ENCODE results near the gene XPNPEP3.

XPNPEP3 gene

DNA sequence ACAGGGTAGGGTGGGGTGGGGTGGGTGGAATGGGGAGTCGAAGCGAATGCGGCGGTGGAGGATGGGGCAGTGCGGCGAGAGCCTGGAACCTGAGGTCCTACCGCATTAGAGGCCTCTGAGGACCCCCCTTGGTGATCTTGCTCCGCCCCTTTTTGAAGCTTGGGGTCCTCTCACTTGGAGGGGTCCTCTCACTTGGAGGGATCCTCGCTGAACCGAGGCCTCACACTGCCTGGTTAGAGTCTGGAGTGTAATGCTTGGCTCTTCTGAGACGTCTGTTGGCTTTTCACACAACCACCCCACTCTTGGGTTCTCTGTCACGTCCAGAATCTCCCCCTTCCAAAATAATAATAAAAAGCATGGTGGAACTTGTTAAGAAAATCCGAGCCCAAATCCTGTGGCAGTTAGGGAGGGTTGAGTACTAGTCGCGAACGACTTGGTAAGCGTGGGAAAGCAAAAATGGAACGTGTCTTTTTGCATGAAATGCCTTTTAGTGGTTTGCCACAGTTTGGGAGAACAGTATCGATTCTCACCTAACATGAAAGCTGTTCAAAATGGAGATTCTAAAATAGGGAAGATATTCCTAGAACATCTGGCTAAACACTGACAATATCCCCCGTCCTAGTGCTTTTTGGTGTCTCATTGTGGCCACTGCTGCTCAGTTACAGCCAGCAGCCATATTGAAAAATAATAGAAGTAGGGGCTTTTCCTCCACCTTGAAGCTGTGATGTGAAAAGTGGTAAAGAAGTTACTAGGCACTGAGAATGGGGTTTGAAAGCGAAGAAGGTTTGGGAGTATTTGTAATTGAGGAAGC lies 95.1 kb downstream of the XPNPEP3 start:
- peak; percentile 41 for DNase-seq

DNA sequence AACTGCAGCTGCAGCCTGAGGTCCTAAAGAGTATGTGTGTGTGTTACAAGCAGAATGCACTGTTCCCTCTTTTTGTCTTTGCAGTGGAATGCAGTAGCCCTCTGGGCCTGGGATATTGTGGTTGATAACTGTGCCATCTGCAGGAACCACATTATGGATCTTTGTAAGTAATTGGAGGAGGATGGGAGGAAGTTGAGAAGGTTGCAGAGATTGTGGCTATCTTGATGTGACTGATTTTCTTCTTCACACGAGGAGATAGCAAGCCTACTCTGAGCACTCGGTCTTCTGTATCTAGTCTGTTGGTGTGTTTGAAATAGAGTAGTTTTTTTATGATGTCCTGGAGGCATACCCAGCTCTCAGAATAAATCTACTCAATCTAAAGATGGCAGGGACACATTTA lies 96.5 kb downstream of the XPNPEP3 start:
- DNase-seq: no peak

DNA sequence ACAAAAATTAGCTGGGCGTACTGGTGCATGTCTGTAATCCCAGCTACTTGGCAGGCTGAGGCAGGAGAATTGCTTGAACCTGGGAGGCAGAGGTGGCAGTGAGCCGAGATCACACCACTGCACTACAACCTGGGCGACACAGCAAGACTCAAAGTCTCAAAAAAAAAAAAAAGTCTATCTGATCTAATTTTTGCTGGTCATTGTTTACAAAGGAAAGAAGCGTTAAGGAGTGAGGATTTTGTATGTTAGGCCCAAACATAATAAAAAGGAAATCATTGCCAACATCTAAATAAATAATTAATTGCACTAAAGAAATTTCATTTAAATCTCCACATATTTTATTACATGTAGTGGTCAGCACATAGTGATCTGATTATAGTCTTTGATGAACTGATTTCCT lies 97.2 kb downstream of the XPNPEP3 start:
- DNase-seq: no peak

DNA sequence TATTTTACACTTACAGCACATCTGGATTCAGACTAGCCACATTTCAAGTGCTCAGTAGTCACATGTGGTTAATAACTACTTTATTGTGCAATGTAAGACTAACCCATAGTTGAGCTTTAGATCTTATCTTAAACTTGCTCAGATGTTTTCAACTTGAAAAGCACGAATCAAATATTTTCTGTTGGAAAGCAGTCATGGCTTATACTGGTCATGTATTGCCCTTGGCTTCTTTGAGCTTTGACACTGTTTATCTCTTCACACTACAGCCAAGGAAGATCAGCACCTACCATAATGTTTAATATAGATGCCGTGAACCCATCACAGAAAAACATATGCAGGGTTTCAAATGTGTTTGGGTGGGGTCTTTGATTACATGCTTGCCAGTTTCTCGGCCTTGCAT lies 98.6 kb downstream of the XPNPEP3 start:
- DNase-seq: no peak

DNA sequence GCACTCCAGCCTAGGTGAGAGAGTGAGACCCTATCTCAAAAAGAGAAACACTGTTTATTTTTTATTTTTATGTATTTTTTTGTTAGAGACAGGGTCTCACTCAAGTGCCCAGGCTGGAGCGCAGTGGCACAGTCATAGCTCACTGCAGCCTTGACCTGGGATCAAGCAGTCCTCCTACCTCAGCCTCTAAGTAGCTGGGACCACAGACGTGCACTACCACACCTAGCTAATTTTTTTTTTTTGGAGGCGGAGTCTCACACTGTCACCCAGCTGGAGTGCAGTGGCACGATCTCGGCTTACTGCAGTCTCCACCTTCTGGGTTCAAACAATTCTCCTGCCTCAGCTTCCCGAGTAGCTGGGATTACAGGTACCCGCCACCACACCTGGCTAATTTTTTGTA lies 100.7 kb downstream of the XPNPEP3 start:
- no peak for DNase-seq

DNA sequence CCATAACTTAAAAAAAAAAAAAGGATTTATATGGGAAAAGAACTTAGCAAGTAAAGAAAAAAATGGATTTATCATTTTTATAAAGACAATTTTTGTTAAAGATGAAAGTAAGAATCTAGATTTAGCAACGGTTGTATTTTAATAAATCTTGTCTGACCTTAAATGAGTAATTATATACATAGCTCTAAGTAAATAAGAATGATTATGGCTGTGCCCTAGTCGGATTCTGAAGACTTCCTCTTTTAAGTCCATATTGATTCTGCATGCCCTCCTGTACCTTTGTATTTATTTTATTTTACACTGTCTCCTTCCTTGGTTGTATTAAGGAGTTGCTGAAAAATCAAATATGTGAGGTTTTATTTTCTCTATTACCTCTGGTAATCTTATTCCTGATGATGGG lies 101.4 kb downstream of the XPNPEP3 start:
- DNase-seq: no peak

DNA sequence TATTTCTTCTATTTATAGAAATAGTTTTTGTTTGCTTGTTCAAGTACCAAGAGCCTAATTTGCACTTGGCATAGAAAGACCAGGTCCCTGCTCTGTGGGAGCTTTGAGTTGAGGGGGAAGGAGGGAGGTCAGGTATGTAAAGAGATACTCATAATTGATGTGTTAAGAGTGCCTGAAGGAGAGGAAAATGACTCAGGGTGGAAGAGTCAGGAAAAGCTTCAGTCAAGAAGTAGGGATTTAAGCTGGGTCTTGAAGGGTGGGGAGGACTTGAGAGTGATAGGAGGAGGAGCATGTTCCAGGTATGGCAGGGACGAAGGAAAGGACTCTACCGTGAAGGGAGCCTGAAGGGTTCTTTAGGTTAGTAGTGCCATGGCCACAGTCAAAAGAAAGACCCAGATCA lies 103.2 kb downstream of the XPNPEP3 start:
- DNase-seq: no peak

DNA sequence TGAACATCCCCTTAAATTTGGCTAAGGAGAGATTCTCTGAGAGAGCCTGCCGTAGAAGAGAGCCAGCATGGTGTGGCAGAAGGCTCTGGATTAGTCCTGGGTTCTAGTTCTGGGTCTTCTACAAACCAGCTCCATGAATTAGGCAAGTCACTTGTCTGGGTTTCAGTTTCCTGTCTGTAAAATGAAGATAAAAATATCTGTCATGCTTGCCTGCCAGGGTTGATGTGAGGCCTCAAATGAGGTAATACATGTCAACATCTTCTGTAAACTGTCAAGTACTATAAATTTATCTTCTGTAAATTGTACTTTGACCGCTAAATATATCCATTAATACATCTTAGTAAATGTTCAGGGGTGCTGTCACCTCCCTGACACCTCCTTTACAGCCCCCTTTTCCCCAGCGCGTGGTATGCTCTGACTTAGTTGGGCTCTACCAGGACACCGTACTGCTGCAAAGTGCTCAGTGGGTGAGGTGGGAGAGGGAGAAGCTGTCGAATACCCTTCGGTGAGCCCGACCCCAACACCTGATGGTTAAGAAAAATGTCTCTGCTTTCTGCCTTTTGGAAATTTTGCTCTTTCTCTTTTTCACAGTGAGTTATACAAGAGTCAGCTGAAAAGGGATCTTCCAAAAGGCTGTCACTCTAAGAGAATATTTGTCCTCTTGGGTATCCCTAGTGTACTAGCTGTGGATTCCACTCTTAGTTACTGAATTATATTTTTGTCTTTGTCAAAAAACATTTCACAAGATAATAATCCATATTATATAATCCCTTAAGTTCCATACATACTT lies 109.2 kb downstream of the XPNPEP3 start:
- no peak for DNase-seq

DNA sequence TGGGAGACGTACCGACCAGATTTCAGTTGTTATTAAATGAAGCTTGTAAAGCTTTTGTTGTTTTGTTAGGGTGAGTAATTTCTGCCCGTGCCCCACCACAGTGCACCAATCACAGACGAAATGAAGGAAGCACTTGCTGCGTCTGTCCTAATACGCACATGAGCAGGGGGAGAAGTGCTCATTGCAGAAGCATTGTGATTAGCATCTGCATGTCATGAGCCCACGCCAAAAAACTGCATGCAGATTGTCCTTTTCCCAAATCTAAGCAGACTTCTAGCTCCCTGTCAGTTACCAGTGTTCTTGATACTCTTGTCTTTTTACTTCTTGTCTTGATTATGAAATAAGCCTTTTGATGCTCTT lies 109.8 kb downstream of the XPNPEP3 start:
- no peak for DNase-seq

DNA sequence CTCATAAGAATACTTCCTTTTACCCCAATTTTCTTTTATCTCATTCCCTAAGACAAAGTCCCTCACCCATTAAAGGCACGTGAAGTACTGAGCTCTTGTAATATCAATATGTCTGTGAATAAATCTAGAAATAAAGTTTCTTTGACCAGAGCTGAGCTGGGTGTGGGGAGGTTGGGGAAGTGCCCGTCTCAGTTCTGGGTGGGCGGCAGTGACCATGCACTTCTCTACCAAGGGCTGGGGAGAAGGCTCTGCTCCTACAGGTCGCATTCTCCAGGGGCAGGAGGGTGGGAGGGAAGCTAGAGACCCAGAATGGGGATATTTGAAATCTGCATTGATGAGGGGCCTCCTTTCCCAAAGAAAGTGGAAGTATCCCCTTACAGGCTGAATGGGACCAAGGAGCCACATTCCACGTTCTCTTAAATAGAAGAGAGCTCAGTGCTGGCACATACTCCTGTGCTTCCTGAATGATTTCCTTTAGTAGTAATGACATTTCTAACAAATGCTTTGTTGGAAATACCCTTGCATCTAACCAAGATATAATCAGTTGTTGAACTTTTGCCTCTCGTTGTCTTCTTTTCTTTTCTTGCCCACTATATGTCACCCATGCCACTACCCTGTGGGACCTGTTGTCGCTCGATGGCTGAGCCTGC lies 110.3 kb downstream of the XPNPEP3 start:
- DNase-seq: no peak

DNA sequence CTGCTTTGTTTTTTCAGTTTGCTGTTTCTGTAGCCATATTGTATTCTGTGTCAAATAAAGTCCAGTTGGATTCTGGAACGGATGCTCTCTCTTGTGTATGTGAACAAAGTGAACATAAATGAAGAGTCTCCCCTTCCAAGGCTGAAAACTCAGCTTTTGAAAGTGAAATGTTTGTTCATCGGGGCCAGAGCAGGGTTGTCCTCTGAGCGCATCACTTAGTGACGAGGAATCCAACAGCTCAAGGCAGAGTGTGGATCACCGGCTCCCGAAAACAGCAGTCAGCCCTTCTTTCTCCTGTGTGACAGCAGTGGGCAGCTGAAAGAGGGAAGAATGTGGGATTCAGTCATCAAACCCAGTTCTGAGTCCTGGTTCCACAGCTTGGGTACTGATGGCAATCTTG lies 115.6 kb downstream of the XPNPEP3 start:
- no peak for DNase-seq

DNA sequence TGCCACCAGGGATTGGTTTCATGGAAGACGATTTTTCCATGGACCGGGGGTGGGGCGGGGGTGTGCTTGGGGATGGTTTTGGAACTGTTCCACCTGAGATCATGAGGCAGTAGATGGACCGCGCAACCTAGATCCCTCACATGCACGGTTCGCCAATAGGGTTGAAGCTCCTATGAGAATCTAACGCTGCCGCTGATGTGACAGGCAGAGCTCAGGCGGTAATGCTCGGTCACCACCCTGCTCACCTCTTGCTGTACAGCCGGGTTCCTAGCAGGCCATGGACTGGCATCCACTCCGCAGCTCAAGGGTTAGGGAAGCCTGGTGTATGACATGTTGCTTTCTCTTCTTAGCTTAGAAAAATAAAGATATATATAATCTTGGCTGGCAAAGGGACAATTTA lies 116.2 kb downstream of the XPNPEP3 start:
- no peak for DNase-seq

DNA sequence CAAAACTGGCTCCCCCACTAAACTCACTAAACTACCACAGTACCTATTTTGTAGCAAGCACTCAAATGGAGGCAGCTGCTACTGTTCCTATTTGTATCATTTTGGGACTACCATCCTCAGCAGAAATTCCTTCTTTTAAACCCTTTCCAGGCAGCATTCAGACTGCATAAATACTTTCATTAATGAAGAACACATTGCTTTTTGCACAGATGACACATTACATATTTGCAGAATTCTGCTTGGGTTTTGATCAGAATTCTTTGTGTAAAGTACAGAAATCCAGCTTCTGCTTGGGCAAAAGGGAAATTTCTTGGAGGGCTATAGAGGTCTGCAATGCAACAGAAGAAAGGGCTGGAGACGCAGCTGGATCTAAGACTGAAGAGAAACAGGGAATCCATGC lies 118.4 kb downstream of the XPNPEP3 start:
- no peak for DNase-seq

DNA sequence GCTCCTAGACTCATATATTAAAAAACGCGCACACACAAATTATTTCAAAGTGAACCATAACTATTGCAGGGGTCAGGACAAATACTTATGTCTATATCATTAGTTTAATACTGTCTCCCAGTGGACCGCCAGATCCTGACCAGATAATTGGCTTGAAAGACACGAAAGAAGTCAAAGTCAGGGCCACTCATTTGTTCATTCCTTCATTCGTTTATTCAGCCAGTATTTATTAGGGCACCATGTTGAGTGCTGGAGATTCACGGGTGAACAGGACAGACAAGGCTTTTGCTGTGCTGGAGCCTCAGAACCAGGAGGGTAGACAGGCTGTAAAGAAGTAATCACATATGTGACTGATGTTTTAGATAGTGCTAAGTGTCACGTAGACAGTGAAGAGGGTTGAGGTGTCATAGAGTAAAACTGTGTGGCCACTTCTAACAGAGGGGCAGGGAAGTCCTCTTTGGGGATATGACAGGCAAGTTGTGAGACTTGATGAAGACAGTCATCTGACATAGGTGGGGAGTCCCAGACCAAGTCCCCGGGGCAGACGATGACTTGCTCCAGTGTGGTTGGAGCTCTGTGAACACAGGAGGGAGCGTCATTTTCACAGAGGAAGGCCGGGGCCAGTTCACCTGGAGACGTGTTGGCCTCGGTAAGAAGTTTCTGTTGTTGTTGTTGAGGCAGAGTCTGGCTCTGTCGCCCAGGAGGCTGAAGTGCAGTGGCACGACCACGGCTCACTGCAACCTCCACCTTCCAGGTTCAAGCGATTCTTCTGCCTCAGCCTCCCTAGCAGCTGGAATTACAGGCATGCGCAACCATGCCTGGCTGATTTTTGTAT lies 120.1 kb downstream of the XPNPEP3 start:
- no peak for DNase-seq

DNA sequence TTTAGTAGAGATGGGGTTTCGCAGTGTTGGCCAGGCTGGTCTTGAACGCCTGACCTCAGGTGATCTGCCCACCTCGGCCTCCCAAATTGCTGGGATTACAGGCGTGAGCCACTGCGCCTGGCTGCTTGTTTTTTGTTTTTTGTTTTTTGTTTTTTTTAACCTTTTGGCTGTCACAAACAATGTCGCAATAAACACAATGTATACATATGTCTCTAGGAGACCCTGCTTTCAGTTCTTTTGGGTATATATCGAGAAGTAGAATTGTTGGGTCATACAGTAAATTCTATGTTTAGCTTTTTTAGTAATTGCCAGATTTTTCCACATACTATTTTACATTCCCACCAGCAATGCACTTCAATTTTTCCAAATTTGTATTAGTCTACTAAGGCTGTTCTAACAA lies 122.2 kb downstream of the XPNPEP3 start:
- DNase-seq: no peak

DNA sequence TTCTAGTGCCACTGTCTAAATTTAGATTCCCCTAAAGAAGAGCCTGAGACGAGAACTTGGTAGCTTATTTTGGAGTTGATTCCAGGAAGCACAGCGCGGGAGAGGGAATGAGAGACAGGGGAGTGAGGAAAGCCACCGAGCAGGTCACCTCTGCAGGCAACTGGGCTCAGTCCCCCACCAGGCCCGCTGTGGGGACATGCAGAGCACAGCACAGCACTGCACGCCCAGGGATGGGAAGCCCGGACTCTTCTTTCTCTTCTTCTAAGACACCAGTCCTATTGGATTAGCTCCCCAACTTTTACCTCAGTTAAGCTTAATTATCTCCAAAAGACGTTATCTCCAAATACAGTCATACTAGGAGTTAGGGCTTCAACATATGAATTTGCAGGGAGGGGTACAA lies 122.9 kb downstream of the XPNPEP3 start:
- no peak for DNase-seq

Measured in CD4-positive, alpha-beta T cell treated with Interleukin-17A for 1 hour (primary cell).